ENCODE measurements around the gene CDKAL1.

DNA sequence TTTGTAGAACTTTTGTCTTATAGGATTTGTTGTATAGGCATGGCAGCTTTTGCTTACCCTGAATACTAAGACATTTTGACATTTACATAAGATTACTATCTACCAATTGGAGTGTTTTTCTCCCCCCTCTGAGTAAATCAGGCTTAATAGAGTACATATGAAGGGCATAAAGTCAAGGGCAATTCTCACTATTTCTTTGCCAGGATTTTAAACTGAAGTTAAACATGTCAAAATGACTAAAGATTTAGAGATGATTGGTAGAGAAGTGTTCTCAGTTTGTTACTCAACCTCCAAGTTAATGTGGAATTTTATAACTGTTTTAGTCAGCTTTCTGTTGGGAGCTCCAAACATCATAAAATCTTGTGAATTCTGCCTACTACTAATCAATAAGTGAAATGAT, 157.8 kb downstream of the CDKAL1 start:
- TF ChIP-seq, protein P1, sequence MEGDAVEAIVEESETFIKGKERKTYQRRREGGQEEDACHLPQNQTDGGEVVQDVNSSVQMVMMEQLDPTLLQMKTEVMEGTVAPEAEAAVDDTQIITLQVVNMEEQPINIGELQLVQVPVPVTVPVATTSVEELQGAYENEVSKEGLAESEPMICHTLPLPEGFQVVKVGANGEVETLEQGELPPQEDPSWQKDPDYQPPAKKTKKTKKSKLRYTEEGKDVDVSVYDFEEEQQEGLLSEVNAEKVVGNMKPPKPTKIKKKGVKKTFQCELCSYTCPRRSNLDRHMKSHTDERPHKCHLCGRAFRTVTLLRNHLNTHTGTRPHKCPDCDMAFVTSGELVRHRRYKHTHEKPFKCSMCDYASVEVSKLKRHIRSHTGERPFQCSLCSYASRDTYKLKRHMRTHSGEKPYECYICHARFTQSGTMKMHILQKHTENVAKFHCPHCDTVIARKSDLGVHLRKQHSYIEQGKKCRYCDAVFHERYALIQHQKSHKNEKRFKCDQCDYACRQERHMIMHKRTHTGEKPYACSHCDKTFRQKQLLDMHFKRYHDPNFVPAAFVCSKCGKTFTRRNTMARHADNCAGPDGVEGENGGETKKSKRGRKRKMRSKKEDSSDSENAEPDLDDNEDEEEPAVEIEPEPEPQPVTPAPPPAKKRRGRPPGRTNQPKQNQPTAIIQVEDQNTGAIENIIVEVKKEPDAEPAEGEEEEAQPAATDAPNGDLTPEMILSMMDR (IDR thresholded peaks at IDR 0.05; ENCODE audit: low read depth, low read length): no peak
- no peak for TF ChIP-seq EZH2phosphoT487 (IDR thresholded peaks at IDR 0.05; ENCODE audit: low read depth)
